Measurements from ENCODE around the gene DDX23. TPM values are rescaled to one million over a fixed set of nuclear protein-coding genes. Genes with fewer than 3 reads are reported as not detected.

The DDX23 gene
- total and polyA plus RNA-seq, 2 of the 4 experiments (the other 2 are of a cell fraction), result 61.8 to 81.9 TPM

DNA sequence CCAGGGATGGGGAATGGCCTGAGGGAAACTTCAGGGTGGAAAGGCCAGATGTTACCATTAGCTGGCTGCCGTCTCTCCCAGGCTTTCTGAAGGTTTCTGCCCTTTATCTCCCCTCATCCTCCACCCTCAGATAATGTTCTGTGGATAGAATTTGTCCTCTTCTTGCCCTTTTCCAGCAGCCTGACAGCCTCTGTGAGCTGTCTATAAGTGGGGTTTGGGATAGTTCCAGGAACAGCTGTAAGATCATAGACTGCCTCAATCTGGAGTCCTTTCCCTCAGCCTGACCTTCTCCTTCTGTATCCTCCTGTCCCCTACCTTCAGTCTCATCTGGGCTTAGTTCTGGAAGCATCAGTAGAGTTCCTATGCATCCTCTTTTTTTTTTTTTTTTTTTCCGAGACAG lies 16.5 kb upstream of the DDX23 start:
- H3K27ac ChIP-seq (ENCODE audit: insufficient read depth, low read length), result no peak overlapping the region
- peaks cover 29% of the 10 kb centered on the region for H3K27me3 ChIP-seq (ENCODE audit: control insufficient read depth, insufficient read depth, low read length)
- no peaks in the 10 kb centered on the region for H4K20me1 ChIP-seq (ENCODE audit: insufficient read depth, low read length)
- TF ChIP-seq FOS (IDR thresholded peaks at IDR 0.05; ENCODE audit: low read depth, low read length), result no peak
- TF ChIP-seq CHD1 (IDR thresholded peaks at IDR 0.05; ENCODE audit: low read depth, low read length), result no peak
- no peak for TF ChIP-seq SMC3 (IDR thresholded peaks at IDR 0.05; ENCODE audit: low read depth, low read length)
- no peak for TF ChIP-seq MAZ (IDR thresholded peaks at IDR 0.05; ENCODE audit: borderline replicate concordance, low read depth, low read length)
- no peak for TF ChIP-seq ELK1 (IDR thresholded peaks at IDR 0.05; ENCODE audit: borderline replicate concordance, low read depth, low read length)
- TF ChIP-seq RFX5 (IDR thresholded peaks at IDR 0.05; ENCODE audit: low read depth, low read length), result no peak
- TF ChIP-seq CEBPB (IDR thresholded peaks at IDR 0.05; ENCODE audit: low read depth, low read length), result no peak
- no peak for TF ChIP-seq MXI1 (IDR thresholded peaks at IDR 0.05; ENCODE audit: borderline replicate concordance, low read depth, low read length)
- TF ChIP-seq NFE2L2 (IDR thresholded peaks at IDR 0.05; ENCODE audit: low read depth, low read length), result no peak
- no peak for TF ChIP-seq POLR2A (IDR thresholded peaks at IDR 0.05; ENCODE audit: low read depth, low read length)
- TF ChIP-seq, protein P1, sequence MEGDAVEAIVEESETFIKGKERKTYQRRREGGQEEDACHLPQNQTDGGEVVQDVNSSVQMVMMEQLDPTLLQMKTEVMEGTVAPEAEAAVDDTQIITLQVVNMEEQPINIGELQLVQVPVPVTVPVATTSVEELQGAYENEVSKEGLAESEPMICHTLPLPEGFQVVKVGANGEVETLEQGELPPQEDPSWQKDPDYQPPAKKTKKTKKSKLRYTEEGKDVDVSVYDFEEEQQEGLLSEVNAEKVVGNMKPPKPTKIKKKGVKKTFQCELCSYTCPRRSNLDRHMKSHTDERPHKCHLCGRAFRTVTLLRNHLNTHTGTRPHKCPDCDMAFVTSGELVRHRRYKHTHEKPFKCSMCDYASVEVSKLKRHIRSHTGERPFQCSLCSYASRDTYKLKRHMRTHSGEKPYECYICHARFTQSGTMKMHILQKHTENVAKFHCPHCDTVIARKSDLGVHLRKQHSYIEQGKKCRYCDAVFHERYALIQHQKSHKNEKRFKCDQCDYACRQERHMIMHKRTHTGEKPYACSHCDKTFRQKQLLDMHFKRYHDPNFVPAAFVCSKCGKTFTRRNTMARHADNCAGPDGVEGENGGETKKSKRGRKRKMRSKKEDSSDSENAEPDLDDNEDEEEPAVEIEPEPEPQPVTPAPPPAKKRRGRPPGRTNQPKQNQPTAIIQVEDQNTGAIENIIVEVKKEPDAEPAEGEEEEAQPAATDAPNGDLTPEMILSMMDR (conservative IDR thresholded peaks at IDR 0.05; ENCODE audit: low read depth, low read length), result no peak
- TF ChIP-seq RAD21 (IDR thresholded peaks at IDR 0.05; ENCODE audit: low read length), result no peak
- no peak for TF ChIP-seq USF2 (IDR thresholded peaks at IDR 0.05; ENCODE audit: low read depth, low read length)
- TF ChIP-seq RCOR1 (IDR thresholded peaks at IDR 0.05; ENCODE audit: insufficient replicate concordance, low read length), result no peak
- TF ChIP-seq BHLHE40 (IDR thresholded peaks at IDR 0.05; ENCODE audit: low read depth, low read length), result no peak
- no peak for TF ChIP-seq MAFK (IDR thresholded peaks at IDR 0.05; ENCODE audit: low read depth, low read length)
- ChIA-PET CTCF (interaction anchor here (0.9 to 1.6 kb wide), 2 partner anchors 15 to 23 kb away, joined by 3 read pairs; no protein-coding TSS in a partner anchor), POLR2A (ENCODE audit: unreplicated experiment) (no interaction called here)
- H2AFZ ChIP-seq (replicated peaks; ENCODE audit: low read length, poor library complexity), result no peak overlapping the region
- intact Hi-C loops (cut with micrococcal nuclease), result no loop called here
- H2AK9ac ChIP-seq (replicated peaks; ENCODE audit: low read depth, low read length, poor library complexity), result no peak overlapping the region
- no peak overlapping the region for H4K5ac ChIP-seq (ENCODE audit: low read depth, low read length)
- H3K79me1 ChIP-seq (ENCODE audit: low read depth in 1 of 2, low read length in 2 of 2), result no peaks in the 10 kb centered on the region
- H3K9me3 ChIP-seq (ENCODE audit: control insufficient read depth, insufficient read depth, low read length), result no peaks in the 10 kb centered on the region
- H2BK120ac ChIP-seq (ENCODE audit: low read depth, low read length), result no peak overlapping the region
- H3K4me1 ChIP-seq (ENCODE audit: control insufficient read depth, insufficient read depth, low read length), result no peaks in the 10 kb centered on the region
- in situ Hi-C loops (cut with MboI; ENCODE audit: low sequenced_read_pairs), result no loop called here
- H4K8ac ChIP-seq (ENCODE audit: low read depth in 2 of 2, low read length in 2 of 2), result no peak overlapping the region
- H3K9ac ChIP-seq (ENCODE audit: low read depth, low read length), result no peak overlapping the region
- H3K56ac ChIP-seq (ENCODE audit: extremely low read depth, insufficient read depth, low read length), result no peak overlapping the region
- no peak overlapping the region for H2AK5ac ChIP-seq (ENCODE audit: low read depth, low read length)
- H3K23ac ChIP-seq (ENCODE audit: low read depth, low read length), result no peak overlapping the region
- no peaks in the 10 kb centered on the region for H3K9me1 ChIP-seq (ENCODE audit: insufficient read depth, low read length)
- ATAC-seq (ENCODE audit: low read depth), result no peak
- no TSS peak for BruUV-seq (replicated peaks)
- WGBS, 2 experiments (ENCODE audit: extremely low coverage in 2 of 2, insufficient read length in 1 of 2), result no CpG with 5 or more reads among the region's 2 CpGs
- no peak overlapping the region for H2BK20ac ChIP-seq (ENCODE audit: low read depth, low read length)
- no peaks in the 10 kb centered on the region for H3K36me3 ChIP-seq (ENCODE audit: control insufficient read depth, insufficient read depth, low read length)
- no peak for DNase-seq
- no peak overlapping the region for H3K4ac ChIP-seq (ENCODE audit: low read depth, low read length)
- H3K14ac ChIP-seq (replicated peaks; ENCODE audit: low read depth, low read length), result no peak overlapping the region
- no peak overlapping the region for H4K91ac ChIP-seq (ENCODE audit: insufficient read depth, low read depth, low read length)
- H3K4me2 ChIP-seq (ENCODE audit: low read depth, low read length), result no peak overlapping the region
- H2BK5ac ChIP-seq (ENCODE audit: low read depth, low read length, poor library complexity, severe bottlenecking), result no peak overlapping the region
- H3K4me3 ChIP-seq (ENCODE audit: insufficient read depth, low read depth, low read length), result no peak overlapping the region
- no peak overlapping the region for H2BK15ac ChIP-seq (ENCODE audit: low read depth, low read length)
- no peak overlapping the region for H3K18ac ChIP-seq (ENCODE audit: low read depth, low read length)
- dilution Hi-C loops (cut with HindIII; ENCODE audit: low sequenced_read_pairs, unreplicated experiment), result no loop called here
